Measurements from ENCODE around the gene GPBP1L1.

GPBP1L1 gene

GRCh38 chr1:45584351-45585109 is 101.8 kb downstream of the GPBP1L1 start:
- peak; percentile 92 for DNase-seq

GRCh38 chr1:45583666-45584350 is 102.5 kb downstream of the GPBP1L1 start, which contains the start of gene NASP:
Gene NASP (plus strand): TSS chr1:45584041. CDS start chr1:45584147, 106 bp downstream.
- peak; percentile 68 for DNase-seq

- peak; percentile 99 for DNase-seq
Observed at GRCh38 chr1:45583264-45583665, 103.1 kb downstream of the GPBP1L1 start.

Data from DMS153 (cell line).